GM12891 (cell line): ENCODE data around the gene C10orf71.

Source experiments
- POLR2A ChIP-seq: IDR thresholded peaks from 2 replicates; pipeline ENCODE4 v1.6.1; 2011; ENCODE audit warnings: low read depth, low read length, control low read depth
- POLR2AphosphoS5 ChIP-seq: IDR thresholded peaks from 2 replicates; pipeline ENCODE4 v1.6.1; 2011; ENCODE audit warnings: low read depth, low read length, control low read depth
- POU2F2 ChIP-seq: IDR thresholded peaks from 2 replicates; pipeline ENCODE4 v1.6.1; 2011; ENCODE audit warnings: low read depth, mild to moderate bottlenecking, control low read depth, low read length, moderate library complexity
- SPI1 ChIP-seq: IDR thresholded peaks from 2 replicates; pipeline ENCODE4 v1.6.1; 2011; ENCODE audit warnings: low read depth, low read length, control low read depth
- TAF1 ChIP-seq: IDR thresholded peaks from 2 replicates; pipeline ENCODE4 v1.6.1; 2011; ENCODE audit warnings: low read depth, low read length, control low read depth

DNA sequence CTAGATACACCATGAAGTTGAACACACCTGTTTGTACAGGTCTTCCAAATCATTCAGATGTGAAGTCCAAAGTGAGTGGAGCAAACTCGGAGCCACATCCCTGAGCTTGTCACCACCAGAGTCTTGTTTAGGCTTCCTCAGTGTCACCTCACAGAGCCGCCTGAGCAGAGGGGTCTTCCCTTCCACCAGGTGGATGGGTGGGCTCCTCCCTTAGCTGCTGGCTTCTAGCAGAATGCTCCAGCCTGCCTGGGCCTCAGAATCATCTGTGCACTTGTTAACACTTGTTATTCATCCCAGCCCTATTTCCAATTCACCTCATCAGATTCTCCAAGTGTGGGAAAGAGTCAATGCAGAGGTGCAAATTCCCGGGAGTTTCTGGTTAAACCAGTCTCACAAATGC, 32.5 kb downstream of the C10orf71 start:
- no peak for TF ChIP-seq POLR2A
- no peak for TF ChIP-seq POLR2AphosphoS5
- TF ChIP-seq SPI1: no peak
- TF ChIP-seq TAF1: no peak
- TF ChIP-seq POU2F2: no peak
